COLO668 (cell line): Measurements from ENCODE around the gene NPLOC4.

ENCODE experiments used
- DNase-seq: peaks from one replicate; lab custom pipeline; 2025; ENCODE audit not compliant: unreplicated experiment; lab: John Stamatoyannopoulos, UW

NPLOC4 gene

DNA sequence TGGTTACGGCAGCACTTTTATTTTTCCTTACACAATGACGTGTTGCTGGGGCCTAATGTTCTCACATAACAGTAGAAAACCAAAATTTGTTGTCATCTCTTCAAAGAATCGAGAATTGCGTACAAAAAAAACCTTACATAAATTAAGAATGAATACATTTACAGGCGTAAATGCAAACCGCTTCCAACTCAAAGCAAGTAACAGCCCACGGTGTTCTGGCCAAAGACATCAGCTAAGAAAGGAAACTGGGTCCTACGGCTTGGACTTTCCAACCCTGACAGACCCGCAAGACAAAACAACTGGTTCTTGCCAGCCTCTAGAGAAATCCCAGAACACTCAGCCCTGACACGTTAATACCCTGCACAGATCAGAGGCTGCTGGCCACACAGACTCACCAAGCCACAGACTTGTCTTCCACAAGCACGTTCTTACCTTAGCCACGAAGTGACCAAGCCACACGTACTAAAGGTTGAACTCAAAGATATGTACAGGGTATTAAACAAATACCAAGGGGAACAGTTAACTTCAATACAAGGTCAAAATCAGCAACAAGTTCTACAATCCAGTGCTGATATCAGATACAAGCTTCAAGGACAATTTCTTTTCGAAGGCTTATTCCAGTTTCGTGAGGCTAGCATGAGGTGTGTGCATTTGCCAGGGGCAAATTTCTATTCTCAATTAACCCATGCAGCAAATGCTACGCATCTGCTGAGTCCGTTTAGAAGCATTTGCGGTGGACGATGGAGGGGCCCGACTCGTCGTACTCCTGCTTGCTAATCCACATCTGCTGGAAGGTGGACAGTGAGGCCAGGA lies 126.7 kb downstream of the NPLOC4 start:
- DNase-seq = no peak

DNA sequence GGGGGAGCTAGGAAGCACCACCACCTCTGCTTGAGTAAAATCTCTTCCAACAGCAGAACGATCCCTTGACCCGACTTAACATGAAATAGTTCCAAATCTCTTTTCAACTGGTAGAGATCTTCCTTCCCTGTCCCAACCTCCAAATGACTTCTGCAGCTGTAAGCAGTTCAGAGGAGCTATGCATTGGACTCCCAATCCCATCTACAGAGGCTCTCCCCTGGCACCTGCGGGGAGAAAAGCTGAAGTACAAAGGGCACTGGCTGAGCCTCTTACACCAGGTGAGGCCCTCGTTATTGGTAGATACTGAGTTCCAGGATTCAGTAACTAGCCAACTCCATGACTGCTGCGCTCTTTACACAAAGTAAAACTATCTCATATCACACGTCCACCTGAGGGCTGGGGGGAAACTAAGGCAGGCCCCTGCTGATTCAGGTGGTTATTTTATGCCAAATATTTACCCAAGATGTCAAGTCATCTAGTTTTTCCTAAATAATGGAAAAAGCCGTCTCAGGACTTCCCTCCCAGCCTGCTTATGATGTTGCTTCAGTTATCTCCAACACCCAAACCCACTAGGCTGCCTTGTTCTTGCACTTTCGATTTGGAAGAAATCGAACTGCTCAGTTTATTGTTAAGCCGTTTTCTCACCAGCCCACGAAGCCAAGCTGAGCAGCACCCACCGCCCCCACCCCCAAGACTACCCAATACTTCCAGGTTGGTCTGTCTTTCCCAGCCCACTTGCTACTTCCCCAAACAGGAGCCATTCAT lies 127.5 kb downstream of the NPLOC4 start:
- DNase-seq = peak; percentile 37

DNA sequence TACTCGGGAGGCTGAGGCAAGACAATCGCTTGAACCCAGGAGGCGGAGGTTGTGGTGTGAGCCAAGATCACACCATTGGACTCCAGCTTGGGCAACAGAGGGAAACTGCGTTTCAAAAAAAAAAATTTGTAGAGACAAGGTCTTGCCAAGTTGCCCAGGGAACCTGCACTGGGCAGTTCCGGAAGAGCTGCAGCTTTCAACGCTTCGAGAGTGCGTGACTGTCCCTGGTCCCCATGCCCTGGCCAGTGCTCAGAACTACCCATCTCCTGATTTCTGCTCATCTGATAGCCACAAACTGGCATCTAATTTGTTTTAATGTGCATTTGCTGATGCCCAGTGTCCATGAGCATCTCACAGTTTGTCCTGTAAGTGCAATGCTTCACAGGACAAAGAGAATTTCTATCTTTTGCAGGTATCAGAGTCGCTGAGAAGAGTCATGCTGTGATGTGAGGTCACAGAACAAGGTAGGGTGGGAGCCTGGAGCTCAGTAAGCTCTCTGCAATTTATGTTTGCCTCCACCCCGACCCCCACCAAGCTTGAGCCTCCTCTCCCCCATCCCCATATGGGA lies 128.2 kb downstream of the NPLOC4 start:
- no peak for DNase-seq
